ENCODE data around the gene CGN. TPM values are rescaled to one million over a fixed set of nuclear protein-coding genes. Genes with fewer than 3 reads are reported as not detected.

The CGN gene
- total and polyA plus RNA-seq, 2 of the 13 experiments (the other 11 are each of a cell fraction or from before 2014, with no cell fraction given): 0.75 to 0.81 TPM

DNA sequence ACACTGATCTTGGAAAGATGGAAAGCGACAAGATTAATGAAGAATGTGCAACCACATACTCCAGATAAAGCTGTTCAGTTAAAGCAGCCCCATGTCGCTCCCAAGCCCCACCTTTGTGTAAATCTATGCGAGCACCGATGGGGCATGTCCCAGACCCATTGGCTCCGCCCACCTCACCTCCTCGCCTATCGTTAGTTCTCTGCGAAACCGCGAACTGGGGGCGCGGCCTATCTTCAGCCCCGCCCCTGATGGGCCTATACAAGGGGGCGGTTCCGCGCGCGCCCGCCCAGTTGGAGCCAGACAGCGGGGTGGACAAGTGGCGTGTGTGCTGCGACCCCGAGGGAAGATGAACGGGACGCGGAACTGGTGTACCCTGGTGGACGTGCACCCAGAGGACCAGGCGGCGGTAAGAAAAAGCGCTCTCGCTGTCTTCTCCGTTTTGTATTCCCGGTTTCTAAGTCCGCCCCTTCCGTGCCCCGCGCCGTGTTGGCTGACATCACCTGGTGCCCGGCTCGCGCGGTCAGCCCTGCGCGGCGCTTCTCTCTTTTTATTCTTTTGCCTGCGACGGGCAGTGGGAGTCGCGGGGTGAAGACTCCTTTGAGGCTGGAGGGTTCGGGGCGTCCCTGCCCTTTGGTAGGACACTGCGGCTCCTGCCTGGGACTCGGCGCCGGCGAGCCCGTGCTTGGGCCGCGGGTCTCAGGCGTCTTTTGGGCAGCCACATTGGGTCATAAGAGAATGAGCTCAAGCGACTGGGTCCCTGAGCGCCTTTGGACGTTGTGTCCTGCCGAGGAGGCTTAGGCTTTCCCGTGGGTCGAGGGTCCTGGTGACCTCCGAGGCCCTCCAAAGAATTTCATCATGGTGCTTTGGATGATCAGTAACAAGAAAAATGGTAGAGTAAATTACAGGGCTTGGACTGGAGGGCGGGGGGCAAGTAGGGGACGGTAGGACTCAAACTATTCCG, 29.1 kb downstream of the CGN start, which contains the start of gene TUFT1 (continued):
- TF ChIP-seq ZFY (CRISPR knock-in tag; IDR thresholded peaks at IDR 0.05): peak; percentile 79
- TF ChIP-seq ETV6 (CRISPR knock-in tag; conservative IDR thresholded peaks at IDR 0.05): no peak
- peak; percentile 80; the same call in 1 of the 2 replicates for TF ChIP-seq FOXC1 (CRISPR knock-in tag; IDR thresholded peaks at IDR 0.05; ENCODE audit: borderline replicate concordance)
- peak; percentile 51; the same call in 1 of the 2 replicates for TF ChIP-seq ERF (CRISPR knock-in tag; IDR thresholded peaks at IDR 0.05)
- TF ChIP-seq YEATS4 (CRISPR knock-in tag; IDR thresholded peaks at IDR 0.05; ENCODE audit: borderline replicate concordance): peak; percentile 78
- TF ChIP-seq ZNF232 (CRISPR knock-in tag; IDR thresholded peaks at IDR 0.05; ENCODE audit: borderline replicate concordance): peak; percentile 35; the same call in 1 of the 2 replicates
- no peak for TF ChIP-seq GTF3A (CRISPR knock-in tag; conservative IDR thresholded peaks at IDR 0.05)
- TF ChIP-seq, protein P1, sequence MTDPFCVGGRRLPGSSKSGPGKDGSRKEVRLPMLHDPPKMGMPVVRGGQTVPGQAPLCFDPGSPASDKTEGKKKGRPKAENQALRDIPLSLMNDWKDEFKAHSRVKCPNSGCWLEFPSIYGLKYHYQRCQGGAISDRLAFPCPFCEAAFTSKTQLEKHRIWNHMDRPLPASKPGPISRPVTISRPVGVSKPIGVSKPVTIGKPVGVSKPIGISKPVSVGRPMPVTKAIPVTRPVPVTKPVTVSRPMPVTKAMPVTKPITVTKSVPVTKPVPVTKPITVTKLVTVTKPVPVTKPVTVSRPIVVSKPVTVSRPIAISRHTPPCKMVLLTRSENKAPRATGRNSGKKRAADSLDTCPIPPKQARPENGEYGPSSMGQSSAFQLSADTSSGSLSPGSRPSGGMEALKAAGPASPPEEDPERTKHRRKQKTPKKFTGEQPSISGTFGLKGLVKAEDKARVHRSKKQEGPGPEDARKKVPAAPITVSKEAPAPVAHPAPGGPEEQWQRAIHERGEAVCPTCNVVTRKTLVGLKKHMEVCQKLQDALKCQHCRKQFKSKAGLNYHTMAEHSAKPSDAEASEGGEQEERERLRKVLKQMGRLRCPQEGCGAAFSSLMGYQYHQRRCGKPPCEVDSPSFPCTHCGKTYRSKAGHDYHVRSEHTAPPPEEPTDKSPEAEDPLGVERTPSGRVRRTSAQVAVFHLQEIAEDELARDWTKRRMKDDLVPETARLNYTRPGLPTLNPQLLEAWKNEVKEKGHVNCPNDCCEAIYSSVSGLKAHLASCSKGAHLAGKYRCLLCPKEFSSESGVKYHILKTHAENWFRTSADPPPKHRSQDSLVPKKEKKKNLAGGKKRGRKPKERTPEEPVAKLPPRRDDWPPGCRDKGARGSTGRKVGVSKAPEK (CRISPR knock-in tag; IDR thresholded peaks at IDR 0.05; ENCODE audit: borderline replicate concordance): peak; percentile 61; the same call in 1 of the 2 replicates
- peak; percentile 95 for TF ChIP-seq ZMYM4 (CRISPR knock-in tag; IDR thresholded peaks at IDR 0.05)
- TF ChIP-seq POGZ (CRISPR knock-in tag; IDR thresholded peaks at IDR 0.05): peak; percentile 82
- peak; percentile 33; the same call in 1 of the 2 replicates for TF ChIP-seq AKAP8 (CRISPR knock-in tag; IDR thresholded peaks at IDR 0.05)
- peak; percentile 67; the same call in 1 of the 2 replicates for TF ChIP-seq REPIN1 (CRISPR knock-in tag; IDR thresholded peaks at IDR 0.05; ENCODE audit: borderline replicate concordance, low read depth)
- no peak for TF ChIP-seq CREM (IDR thresholded peaks at IDR 0.05)
- no peak for TF ChIP-seq CREM (CRISPR knock-in tag; IDR thresholded peaks at IDR 0.05)
- peak; percentile 54; the same call in 1 of the 2 replicates for TF ChIP-seq ZNF225 (CRISPR knock-in tag; IDR thresholded peaks at IDR 0.05)
- peak; percentile 59 for TF ChIP-seq MED8 (CRISPR knock-in tag; IDR thresholded peaks at IDR 0.05; ENCODE audit: insufficient replicate concordance)
- TF ChIP-seq, protein P2, sequence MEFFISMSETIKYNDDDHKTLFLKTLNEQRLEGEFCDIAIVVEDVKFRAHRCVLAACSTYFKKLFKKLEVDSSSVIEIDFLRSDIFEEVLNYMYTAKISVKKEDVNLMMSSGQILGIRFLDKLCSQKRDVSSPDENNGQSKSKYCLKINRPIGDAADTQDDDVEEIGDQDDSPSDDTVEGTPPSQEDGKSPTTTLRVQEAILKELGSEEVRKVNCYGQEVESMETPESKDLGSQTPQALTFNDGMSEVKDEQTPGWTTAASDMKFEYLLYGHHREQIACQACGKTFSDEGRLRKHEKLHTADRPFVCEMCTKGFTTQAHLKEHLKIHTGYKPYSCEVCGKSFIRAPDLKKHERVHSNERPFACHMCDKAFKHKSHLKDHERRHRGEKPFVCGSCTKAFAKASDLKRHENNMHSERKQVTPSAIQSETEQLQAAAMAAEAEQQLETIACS (CRISPR knock-in tag; IDR thresholded peaks at IDR 0.05): peak; percentile 64
- TF ChIP-seq KAT8 (CRISPR knock-in tag; IDR thresholded peaks at IDR 0.05): peak; percentile 58
- TF ChIP-seq SAP130 (CRISPR knock-in tag; IDR thresholded peaks at IDR 0.05; ENCODE audit: low read depth): peak; percentile 87
- peak; percentile 38; the same call in 1 of the 2 replicates for TF ChIP-seq KDM3A (CRISPR knock-in tag; IDR thresholded peaks at IDR 0.05; ENCODE audit: low read depth)
- TF ChIP-seq SCMH1 (CRISPR knock-in tag; IDR thresholded peaks at IDR 0.05; ENCODE audit: borderline replicate concordance): no peak
- TF ChIP-seq, protein P3, sequence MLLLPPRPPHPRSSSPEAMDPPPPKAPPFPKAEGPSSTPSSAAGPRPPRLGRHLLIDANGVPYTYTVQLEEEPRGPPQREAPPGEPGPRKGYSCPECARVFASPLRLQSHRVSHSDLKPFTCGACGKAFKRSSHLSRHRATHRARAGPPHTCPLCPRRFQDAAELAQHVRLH (CRISPR knock-in tag; IDR thresholded peaks at IDR 0.05; ENCODE audit: borderline replicate concordance, low read depth): no peak
- TF ChIP-seq ZNF788 (CRISPR knock-in tag; IDR thresholded peaks at IDR 0.05; ENCODE audit: borderline replicate concordance): 0 out of 2 replicates have a peak, but pooled peaks have one; percentile 63
- no peak for TF ChIP-seq NFE2L1 (CRISPR knock-in tag; IDR thresholded peaks at IDR 0.05; ENCODE audit: borderline replicate concordance)
- peak; percentile 46; the same call in 1 of the 2 replicates for TF ChIP-seq ELF3 (CRISPR knock-in tag; IDR thresholded peaks at IDR 0.05)
- TF ChIP-seq SAFB2 (CRISPR knock-in tag; IDR thresholded peaks at IDR 0.05; ENCODE audit: borderline replicate concordance, low read depth): no peak
